ENCODE results near the gene DCDC1.

The DCDC1 gene

DNA sequence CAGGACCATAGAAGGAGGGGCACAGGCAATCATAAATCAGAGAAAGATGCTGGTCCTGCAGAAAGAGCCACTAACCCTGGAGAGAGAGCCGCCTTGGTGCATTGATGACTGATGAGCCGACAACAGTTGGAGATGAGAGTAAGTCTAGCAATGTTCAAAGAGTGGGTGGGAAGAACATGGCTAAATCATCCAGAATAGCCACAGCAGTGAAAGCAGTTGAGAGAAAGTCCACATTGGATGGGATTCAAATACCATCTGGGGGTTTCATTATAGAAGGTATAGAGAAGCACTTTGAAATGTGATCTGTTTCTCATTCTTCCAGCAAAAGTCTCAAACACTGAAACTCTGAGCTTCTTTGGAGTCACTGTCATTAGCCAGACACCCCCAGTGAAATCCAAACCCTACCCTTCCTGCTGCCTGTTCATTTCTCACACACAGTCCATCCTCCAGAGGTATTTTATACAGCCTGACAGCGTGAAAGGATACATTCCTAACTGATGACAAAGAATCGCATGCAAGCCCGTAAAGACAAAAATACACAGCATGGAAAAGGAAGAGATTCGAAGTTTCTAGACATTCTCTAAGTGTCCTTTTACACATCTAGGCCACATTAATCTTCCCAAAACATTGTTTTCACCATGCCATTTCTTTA lies 480.3 kb downstream of the DCDC1 start:
- in situ Hi-C loops (cut with MboI; ENCODE audit: low pct_unique_long_range_greater_than_20kb, low sequenced_read_pairs) = no loop called here
- DNase-seq = no peak

DNA sequence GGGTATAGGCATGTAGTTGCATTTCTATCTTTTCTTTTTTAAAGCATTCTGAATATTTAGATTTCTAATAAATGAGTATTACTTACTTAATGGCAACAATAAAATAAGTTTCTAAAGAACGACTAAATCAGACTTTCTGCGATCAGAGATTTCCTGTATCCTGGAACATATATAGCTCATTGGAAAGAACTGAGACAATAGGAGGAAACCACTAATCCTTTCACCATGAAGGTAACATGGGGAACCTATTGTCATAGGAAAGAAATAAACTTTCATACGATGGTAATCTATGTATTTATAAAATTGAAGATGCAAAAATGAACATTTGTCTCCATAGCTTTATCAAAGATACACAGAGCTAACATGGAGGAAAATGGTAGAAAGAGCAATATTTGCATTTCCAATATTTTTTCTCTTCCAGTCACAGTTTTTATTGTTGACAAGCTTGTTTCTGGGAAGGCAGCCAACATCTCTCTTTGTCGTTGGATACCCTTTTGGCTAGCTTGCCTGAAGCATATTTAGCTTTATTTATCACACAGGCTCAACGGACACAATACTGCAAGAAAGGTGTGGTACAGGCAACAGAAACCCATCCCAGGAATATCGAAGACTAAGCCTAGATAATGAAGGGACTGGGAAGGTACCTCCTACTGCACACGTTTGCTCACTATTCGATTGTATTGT lies 490.1 kb downstream of the DCDC1 start:
- in situ Hi-C loops (cut with MboI; ENCODE audit: low pct_unique_long_range_greater_than_20kb, low sequenced_read_pairs) = no loop called here
- DNase-seq = no peak

DNA sequence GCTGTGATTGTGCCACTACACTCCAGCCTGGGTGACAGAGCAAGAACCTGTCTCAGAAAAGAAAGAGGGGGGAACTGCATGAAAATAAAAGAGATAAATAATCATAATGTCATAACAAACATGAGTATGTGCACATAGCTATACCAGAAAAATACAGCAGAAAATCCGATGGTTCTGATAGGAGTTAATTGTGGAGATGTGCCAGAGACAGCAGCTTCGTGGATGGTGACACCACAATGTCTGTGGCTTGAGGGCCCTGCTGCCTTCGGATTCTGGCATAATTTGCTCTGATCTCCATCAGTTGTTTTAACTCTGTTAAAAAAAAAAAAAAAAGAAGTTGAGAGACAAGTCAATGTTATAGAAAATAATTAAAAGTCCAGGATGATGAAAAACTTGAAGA lies 491.1 kb downstream of the DCDC1 start:
- in situ Hi-C loops (cut with MboI; ENCODE audit: low pct_unique_long_range_greater_than_20kb, low sequenced_read_pairs) = no loop called here

DNA sequence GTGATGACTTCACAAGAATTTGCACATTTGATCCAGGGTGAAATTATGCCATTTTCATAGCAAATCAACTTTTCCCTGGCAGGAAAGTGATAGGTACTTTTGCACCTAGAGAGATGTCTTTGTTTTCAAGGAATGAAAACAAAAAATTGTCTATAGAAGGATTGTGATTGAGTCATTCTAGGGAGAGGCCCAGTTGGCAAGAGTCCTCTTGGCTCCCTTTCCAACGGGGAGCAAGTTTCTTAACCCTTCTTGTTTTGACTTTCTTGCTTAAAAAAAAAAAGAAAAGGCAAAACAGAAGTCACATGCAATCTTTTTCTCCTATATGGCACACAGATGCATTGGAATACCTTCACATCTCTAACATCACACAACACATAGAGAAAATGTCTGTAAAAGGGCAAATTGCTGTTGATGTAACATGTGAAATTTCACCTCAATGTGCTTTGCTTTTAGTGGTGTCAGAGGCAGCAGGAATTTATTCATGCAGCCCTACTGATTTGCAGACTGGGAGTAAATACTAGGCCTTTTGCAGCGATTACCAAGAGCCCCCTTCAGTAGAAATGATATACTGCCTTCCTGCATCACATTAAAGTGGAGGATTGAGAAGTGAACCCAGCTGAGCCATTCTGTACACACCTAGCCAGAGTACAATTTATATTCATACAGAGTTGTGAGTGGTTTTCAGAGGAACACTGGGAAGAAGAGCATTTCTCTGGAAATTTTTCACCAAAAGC lies 492.7 kb downstream of the DCDC1 start:
- in situ Hi-C loops (cut with MboI; ENCODE audit: low pct_unique_long_range_greater_than_20kb, low sequenced_read_pairs) = no loop called here
- no peak for DNase-seq

More for the DNA sequence above, 491.1 kb downstream of the DCDC1 start:
- no peak for DNase-seq

DNA sequence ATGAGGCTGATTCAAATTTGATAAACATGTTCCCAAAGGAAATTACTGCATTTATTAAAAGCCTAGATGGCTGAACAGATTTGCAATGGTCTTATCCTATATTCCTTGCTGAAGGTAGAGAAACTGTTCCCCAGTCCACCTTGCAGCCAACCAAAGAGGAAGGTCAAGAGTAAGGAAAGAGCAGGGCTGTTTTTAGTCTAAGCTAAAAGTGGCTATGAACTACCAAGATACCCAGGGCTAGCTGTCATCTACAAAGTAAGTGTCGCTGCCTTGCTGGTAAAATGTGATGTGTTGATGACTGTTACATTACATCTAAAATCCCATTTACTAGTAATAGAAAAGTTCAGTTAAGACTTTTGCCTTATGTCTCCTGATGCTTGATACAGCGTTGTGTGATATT lies 493.3 kb downstream of the DCDC1 start:
- in situ Hi-C loops (cut with MboI; ENCODE audit: low pct_unique_long_range_greater_than_20kb, low sequenced_read_pairs) = no loop called here
- no peak for DNase-seq

DNA sequence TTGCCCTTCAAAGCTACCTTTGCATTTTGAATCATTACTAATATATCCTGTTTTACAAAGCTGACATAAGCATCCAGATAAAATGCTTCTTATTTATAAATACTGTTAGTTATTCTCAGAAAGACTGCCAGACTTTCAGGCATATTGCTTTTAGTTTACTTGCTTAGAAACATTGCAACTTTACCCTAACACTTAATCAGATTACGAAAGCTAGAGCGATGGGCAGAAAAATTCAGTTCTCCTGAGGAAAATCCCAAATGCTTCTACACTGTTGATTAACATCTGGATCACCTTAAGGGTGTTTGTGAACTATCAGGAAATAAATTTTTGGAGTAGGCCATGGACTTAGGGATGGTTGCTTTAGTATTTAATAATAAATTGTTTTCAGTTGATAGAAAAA lies 493.7 kb downstream of the DCDC1 start:
- in situ Hi-C loops (cut with MboI; ENCODE audit: low pct_unique_long_range_greater_than_20kb, low sequenced_read_pairs) = no loop called here
- DNase-seq = no peak

DNA sequence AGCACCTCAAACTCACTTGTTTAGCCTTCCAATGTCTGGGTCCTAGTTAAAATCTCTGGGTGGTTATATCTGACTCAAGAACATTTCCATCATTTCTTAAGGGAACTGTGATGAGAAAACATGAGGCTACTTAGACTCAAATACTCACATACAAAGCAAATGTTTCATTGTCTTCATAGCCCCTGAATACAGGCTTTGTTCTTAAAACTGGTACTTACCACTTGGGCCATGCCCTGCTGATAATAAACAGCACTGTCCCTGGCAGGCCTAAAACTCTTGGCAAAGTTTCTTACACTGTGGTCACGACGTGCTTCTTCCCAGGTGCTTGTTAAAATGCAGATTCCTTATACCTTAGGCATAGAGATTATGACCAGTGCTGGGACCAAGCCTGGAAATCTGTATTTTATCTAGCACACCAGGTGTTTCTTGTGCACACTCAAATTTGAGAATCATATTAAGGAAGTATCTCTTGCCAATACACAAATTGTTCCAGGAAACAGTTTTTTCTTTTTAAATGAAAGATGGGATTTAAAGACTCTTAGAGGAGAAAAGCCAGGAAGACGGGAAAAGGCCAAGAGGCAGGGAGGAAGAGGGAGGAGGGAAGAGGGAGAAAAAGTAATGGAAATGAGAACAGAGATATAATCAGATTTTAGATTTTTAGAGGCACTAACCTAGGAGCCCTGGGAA lies 495.5 kb downstream of the DCDC1 start:
- DNase-seq = no peak
- in situ Hi-C loops (cut with MboI; ENCODE audit: low pct_unique_long_range_greater_than_20kb, low sequenced_read_pairs) = no loop called here

DNA sequence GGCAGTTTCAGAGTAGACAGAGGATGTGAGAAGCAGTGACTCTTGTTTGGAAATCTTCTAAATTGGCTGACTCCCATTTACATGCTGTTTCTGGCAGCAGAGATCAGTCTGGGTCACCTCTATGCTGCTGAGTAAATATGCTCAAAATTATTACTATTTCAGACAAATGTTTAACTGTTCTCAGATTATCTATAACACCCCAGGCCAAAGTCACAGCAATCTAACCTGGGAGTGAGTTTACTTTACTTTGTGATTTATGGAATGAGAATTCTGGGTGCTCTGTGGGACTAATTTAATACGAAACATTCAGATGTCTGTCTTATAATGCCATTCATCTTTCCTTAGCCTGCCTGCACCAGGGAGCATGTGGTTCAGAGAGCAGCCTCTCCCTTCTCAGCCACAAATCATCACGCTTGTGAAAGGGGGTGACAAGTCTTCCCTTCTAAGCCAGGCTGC lies 500.9 kb downstream of the DCDC1 start:
- in situ Hi-C loops (cut with MboI; ENCODE audit: low pct_unique_long_range_greater_than_20kb, low sequenced_read_pairs) = no loop called here
- DNase-seq = no peak

DNA sequence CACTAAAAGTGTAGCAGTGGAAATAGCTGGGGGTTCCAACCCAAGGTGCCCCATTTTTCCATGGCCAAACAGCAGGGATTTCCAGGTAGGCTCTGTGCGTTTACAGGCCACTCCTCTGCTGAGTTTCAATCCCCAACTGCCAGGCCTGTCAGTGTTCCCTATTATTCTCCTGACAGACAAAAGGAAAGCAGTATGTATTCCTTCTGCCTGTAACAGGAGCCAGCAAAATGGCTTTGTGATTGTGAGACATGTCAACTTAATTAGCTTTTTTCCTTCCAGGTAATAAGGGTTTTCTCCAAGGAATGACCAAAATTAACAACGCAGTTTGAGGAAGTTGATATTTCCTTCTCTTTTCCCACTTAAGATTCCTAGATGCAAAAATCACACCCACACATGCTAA lies 506.3 kb downstream of the DCDC1 start:
- no peak for DNase-seq
- in situ Hi-C loops (cut with MboI; ENCODE audit: low pct_unique_long_range_greater_than_20kb, low sequenced_read_pairs) = no loop called here

DNA sequence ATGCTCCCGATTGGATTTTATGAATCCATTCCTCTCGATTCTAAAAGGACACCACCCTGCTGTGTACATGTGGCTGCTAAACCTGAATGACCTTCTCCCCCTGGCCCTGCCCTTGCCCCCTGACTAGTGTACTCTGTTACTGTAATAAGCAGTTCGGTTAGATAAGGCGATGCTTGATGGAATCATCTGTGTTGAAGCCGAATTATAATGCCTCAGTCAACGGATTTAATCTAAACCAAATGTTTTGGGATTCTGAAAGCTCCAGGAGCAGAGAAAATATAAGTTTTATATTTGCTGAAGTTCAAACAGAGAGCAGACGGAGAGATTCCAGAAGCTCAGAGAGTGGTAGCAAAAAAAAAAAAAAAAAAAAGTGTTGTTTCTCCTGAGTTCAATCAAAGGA lies 508.0 kb downstream of the DCDC1 start:
- DNase-seq = no peak
- in situ Hi-C loops (cut with MboI; ENCODE audit: low pct_unique_long_range_greater_than_20kb, low sequenced_read_pairs) = no loop called here

DNA sequence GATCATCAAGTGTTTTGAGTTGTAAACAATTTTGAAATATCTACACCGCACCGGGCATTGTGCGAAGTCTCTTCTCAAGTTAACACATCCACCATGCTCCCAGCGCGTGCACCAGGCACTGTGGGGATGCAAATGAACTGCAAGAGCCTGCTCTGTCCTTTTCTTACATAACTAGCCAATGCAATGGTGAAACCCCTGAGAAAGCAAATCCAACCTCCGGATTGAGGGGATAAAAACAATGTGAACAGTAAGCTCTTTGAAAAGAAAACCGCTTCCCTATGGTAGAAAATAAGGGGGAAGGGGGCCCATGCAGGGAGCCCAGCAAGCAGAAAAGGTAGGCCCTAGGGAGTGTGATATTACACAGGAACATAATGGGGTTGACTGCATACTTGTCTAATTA lies 508.5 kb downstream of the DCDC1 start:
- no peak for DNase-seq
- in situ Hi-C loops (cut with MboI; ENCODE audit: low pct_unique_long_range_greater_than_20kb, low sequenced_read_pairs) = no loop called here

DNA sequence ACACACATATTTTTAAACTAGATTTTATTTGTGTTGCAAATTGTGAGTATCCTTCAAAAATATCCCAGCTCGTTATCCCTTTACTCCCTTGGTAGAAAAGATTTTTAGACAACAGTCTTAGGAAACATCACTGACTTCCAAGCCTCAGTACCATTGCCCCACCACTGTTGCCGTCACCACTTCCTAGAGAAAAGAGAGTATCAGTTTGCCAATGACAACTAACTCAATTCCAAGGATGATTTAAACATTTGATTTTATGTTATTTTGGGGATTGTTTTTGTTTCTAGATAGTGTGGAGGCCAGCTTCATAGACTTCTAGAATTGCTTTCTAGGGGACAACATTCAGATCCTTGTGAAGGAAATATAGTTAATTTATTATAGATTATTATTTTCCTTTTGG lies 509.4 kb downstream of the DCDC1 start:
- in situ Hi-C loops (cut with MboI; ENCODE audit: low pct_unique_long_range_greater_than_20kb, low sequenced_read_pairs) = no loop called here
- no peak for DNase-seq

DNA sequence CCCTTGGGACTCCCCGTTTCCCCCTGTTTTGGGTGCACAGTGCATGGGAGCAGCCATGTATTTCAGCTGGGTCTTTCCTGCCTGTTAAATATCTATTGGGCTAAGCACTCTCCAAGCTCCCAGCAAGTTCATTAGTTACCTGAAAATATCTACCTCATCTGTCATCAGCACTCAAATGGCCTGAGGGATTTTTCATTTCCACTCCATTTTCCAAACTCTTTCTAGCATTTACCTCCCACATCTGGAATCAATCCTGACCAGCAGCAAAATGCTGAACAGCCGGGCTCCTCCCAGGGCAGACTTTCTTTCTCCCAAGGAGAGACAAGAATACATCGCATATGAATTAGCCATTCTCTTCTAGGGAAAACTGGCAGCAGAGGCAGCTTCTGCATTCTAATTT lies 509.9 kb downstream of the DCDC1 start:
- no peak for DNase-seq
- in situ Hi-C loops (cut with MboI; ENCODE audit: low pct_unique_long_range_greater_than_20kb, low sequenced_read_pairs) = no loop called here

DNA sequence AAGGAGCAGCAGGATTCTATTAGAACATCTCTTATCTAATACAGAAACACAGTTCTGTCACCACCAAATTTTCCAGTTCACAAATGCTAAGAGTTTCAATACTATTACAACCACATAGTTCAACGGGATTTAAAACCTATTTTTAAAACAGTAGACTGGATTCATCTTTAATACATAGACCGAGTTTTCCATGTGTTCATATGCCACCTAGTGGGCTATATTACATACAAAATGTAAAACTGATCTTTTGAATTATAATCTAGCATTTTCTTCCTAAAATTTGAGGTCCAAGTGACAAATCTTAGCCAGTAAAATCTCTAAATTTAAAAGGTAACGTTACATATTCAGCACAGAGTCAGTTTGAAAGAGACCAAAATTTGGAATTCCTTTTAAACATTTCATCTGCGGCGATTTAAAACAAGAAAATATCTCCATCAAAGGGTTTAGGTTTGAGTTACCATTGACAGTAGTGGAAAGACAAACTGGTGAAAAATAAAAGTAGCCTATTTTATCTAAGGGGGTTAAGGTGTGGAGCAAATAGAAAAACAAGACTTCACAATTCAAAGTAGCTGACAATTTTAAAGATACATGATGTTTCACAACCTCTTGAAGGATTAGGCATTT lies 514.0 kb downstream of the DCDC1 start:
- in situ Hi-C loops (cut with MboI; ENCODE audit: low pct_unique_long_range_greater_than_20kb, low sequenced_read_pairs) = no loop called here
- DNase-seq = peak; percentile 12

DNA sequence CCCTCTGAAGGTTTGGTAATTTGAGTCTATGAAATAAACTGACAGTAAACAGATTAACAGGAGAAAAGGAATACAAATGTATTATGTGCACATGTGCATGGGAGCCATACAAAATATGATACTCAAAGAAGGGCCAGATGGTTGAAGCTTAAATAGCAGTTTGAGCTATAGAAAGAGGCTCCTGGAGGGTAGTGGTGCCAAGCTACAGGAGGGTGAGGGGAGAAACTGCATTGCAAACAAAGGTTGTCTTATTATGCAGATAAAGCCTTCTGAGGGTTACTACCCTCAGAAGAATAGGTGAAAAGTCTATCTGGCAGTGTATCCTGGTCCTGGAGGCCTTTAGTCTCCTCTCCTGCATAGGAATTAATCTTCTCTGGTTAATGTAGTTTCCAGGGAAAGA lies 516.1 kb downstream of the DCDC1 start:
- no peak for DNase-seq
- in situ Hi-C loops (cut with MboI; ENCODE audit: low pct_unique_long_range_greater_than_20kb, low sequenced_read_pairs) = no loop called here

DNA sequence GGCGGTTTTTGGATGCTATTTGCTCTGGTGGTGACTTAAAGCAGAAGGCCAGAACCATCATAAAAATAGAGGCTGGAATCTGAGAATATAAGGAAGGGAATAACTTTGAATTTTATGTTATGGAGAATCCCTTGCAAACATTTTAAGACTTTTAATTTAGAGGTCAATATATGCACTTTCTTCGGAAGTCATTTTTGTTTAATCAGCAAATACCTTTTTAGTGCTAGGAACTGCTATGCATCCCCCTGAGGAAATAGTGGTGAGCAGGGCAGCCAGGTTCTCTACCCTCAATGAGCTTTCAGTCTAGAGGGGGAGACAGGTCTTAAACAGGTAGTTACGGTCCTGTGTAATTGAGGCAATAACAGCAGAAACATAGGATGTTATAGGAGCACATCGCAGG lies 516.9 kb downstream of the DCDC1 start:
- DNase-seq = no peak
- in situ Hi-C loops (cut with MboI; ENCODE audit: low pct_unique_long_range_greater_than_20kb, low sequenced_read_pairs) = no loop called here

DNA sequence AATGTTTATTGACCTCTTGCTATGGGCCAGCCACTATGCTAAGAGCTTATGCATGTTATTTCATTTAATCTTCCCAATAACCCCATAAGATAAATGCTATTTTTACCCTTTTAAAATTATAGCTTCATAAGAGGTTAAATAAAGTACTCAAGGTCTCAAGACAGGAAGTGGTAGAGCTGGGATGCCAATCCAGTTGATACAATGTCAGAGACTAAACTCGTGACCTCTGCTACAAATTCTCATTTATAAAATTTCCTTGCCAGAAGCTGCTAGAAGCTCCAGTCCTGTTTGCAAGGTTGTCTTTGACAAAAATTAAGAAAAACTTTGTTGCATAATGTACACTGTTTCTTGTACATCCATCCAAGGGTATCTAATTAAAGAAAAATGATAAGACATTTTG lies 517.4 kb downstream of the DCDC1 start:
- in situ Hi-C loops (cut with MboI; ENCODE audit: low pct_unique_long_range_greater_than_20kb, low sequenced_read_pairs) = no loop called here
- DNase-seq = no peak

DNA sequence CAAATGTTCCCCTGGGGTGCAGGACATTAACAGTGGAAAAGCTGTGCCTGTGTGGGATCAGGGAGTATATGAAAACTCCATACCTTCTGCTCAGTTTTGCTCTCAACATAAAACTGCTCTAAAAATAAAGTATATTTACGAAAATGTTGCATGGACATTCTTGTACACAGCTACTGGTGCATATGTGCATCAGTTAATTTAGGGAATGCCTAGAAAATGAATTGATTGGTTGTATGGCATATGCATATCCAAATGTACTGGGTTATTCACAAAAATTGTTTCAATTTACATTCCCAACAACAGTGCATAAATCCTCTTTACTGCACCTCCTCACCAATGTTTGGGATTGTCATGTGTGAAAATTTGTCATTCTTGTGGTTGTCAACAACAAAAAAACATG lies 532.3 kb downstream of the DCDC1 start:
- no peak for DNase-seq
- in situ Hi-C loops (cut with MboI; ENCODE audit: low pct_unique_long_range_greater_than_20kb, low sequenced_read_pairs) = no loop called here

DNA sequence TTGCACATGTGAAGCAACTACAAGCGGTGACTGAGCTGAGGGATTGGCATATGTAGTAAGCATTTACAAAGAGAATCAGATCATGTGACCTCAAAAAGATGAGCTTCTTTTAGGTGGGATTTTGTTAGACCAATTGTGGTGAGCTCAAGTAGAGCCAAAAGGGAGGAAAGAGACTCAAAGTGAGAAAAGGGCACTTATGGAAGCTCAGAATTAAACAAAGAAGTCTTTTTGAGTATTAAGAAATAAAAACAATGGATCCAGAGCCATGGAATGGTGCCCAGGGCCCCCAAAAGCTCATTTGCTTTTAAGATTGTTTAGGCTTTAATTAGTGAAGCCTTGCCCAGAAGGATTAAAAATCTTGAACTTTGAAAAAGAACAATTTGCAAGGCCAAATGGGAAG lies 536.7 kb downstream of the DCDC1 start:
- no peak for DNase-seq
- in situ Hi-C loops (cut with MboI; ENCODE audit: low pct_unique_long_range_greater_than_20kb, low sequenced_read_pairs) = no loop called here

DNA sequence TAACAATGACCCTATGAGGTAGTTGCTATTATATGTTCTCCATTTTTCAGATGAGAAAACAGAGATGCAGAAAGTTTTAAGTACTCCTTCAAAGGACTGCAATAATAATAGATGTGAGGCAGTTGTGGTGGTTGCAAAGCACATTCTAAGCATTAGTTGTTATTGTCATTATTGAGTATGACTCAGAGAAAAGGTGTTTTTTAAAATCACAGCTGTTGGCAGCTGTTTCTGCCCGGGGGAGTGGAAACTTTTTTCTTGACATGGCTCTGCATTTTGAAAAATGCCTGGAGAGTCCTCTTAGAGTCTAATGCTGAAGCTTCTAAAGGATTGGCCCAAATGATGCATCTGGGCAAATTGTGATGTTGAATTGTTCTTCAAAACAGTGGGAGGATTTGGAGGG lies 538.9 kb downstream of the DCDC1 start:
- in situ Hi-C loops (cut with MboI; ENCODE audit: low pct_unique_long_range_greater_than_20kb, low sequenced_read_pairs) = no loop called here
- DNase-seq = no peak
